NCI-H2029 (cell line): ENCODE data around the gene HSD17B8.
A peak's percentile ranks its signal among the peaks of the same experiment; 100 is the strongest.

ENCODE experiments used
- DNase-seq: peaks from one replicate; lab custom pipeline; 2025; lab: John Stamatoyannopoulos, UW

The HSD17B8 gene

DNA sequence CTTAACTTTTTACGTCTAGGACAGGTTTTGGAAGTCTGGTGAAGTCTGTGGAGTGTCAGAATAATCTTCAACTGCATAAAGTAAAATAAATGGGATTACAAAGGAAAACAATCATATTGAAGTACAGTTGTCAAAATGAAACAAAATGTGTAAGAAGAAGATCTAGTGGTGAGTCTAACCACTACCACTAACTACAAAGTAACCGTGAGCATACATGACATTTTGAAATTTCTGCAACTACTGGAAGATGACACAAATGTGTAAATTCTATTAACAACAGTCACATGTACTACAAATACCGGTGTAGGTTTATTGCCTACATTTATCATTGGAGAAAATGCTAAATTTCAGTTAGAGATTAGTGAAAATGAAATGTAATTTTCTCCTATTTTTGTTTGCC lies 37.5 kb downstream of the HSD17B8 start:
- DNase-seq: no peak

DNA sequence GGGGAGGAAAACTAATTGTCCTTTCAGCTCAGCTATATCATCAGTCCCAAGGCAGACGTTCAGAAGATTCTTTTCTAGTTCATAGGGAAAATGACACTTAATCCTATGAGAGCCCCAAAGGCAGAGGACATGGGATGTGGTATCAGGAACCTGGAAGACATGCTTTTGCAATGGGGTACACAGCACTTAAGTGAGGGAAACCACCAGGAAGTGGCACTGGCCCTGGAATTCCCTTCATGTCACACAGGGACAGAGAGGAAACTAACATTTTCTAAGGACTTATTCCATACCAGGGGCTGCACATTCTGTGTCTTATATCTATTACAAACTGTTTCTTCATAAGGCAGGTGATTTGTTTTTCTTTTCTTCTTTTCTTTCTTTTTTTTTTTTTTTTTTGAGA lies 39.0 kb downstream of the HSD17B8 start:
- DNase-seq: no peak

DNA sequence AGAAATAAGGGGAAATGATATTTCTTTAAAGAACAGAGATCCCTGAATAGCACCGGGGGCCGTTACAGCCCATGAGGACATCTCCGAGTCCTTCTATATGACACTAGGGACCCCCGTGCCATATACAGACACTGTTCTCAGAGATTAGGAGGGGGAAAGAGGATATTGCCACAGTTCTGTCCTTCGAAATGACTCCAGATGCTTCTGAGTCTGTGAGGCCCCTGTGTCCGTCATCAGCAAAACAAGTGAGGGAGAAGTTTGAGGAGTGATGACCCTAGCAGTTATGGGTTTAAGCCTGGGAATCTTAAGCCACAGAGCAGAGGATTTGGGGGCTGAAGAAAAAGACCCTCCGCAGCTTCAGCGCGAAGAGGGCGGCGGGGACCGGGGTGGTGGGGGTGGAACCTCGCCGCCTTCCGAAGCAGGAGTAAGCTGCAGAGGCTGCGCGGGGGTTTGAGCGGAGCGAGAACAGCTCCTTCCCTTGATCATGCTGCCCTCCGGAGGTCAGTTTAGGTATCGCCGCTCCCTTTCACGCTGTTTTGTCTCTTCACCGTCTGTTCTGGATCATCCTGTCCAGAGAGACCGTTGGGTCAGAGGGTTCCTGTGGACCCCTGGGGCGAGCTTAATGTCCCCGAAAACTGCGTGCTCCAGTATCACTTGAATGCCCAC lies 43.7 kb downstream of the HSD17B8 start:
- peak; percentile 74 for DNase-seq

DNA sequence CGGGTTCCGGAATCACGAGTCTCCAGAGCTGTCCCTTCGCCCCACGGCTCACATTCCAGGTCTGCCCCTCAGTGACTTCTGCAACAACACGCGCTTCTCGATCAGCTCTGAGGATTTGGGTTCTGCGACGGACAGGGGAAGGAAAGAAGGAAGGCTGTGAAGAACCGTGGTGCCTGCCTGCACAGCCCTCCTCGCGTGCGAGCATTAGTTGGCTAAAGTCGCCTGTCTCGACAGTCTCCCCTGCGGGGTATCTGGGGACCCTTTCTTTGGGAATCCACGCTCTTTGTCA lies 44.1 kb downstream of the HSD17B8 start:
- DNase-seq: no peak

DNA sequence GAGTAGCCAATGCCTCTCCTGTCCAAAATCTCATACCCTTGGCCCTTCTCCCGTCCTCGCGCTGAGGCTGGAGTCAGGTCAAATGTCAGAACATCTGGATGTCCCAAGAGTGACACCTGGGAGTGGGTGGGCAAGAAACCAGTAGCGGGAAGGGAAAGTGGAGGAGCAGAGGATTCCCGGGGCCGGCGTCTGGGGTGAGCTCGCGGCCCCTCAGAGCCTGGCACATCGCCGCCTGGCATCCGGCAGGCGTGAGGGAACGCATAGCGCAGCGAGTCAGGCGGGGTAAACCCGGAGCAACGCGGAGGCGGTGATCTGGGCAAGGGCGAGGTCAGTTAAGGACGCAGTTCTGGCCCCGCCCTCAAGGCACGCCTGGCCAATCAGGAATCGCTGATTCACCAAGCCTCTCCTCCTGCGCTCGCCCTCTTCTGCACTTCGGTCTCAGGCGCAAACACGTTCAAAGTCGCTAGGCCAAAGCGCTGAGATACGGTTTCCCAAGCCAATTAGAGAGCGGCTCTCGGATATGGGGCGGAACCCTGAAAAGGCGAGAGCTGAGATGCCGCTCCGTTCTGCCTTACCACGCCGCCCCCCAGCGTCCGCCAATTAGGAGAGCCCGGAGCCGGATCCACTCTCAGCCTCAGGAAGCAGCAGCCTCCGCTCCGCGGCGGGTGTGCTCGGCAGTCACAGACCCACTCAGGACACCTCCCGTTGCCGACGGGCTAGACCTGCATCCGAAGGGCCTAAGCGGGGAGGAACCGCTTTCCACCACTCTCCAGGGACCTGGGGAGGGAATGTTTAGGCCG lies 44.7 kb downstream of the HSD17B8 start:
- DNase-seq: peak; percentile 97

DNA sequence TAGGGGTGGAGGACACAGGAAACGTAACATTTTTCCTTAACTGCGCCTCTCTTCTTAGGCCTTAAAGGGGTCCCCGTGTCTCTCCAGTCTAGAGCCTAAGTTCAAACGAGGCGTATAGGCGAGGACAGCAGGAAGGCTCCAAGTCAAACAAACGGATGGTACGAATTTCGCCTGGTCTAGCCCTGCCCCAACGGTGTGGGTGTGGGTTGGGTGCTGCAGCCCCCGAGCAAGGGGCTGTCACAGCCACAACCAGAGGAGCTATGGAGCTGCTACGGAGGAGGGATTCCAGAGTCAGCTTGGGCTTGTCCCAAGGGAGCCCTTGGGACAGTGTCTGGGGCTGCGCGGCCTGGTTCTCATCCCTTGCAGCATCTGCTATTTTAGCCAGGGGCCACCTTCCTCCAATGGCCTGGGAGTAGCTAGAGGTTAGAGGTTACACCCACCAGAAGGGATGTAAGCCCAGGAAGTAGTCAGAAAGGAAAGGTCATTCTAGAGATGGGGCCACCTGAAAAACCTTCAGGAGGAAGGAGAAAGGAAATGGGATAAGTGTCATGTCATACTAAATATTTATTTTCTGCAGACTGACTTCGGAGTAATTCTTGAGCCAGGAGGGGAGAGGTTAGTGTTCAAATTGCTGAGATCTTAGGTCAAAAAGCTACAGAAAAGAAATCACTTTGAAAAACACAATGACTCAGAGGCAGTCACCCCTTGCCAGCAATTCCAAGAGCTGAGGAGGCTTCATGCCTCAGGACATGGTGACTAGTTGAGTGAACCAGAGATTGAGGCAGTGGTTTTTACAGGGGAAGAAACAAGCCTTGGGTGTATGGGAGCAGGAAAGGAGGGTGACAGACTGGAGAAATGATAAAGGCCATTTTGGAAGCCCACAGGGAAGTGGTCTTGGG lies 45.5 kb downstream of the HSD17B8 start:
- DNase-seq: no peak

DNA sequence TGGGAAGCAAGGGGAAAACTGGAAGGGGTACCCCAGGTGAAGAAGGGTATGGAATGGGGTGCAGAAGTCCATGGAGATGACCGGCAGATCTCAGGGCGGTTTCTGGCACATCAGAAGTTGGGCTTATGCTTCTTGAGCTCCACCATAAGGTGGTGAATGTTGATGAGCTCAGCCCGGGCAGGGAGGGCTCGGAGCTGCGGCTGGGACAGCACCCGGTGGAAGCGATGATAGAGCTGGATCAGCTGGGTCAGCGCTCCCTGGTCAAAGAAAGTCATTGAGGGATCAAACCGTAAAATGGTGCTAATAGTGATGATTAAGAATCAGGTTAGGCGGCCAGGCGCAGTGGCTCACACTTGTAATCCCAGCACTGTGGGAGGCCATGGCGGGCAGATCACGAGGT lies 46.3 kb downstream of the HSD17B8 start:
- DNase-seq: no peak

DNA sequence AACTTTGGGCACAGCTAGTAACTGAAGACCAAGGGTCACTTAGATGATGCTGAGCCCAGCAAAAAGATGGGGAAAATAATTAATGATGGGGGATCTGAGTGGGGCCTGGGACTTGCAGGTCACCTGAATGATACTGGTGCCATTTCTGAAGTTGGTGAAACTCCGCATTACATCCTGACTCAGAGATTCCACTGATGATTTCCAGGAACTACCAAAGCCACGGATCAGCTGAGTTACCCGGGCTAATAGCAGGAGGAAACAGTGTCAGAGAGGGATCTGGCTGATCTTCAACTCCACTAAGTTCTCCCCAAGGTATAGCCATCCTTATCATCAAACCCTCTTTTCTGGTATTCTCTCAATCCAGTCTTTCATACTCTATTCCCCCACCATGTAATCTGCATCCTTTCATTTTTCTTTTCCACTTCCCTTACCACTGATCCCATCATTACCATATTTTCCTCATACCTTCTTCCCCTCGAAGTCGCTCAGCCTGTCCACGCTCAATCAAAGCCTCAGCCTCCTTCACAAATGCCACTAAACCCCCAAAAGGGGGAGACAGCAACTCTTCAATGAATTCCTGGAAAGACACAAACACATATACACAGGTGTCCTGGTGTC lies 47.0 kb downstream of the HSD17B8 start:
- DNase-seq: no peak

DNA sequence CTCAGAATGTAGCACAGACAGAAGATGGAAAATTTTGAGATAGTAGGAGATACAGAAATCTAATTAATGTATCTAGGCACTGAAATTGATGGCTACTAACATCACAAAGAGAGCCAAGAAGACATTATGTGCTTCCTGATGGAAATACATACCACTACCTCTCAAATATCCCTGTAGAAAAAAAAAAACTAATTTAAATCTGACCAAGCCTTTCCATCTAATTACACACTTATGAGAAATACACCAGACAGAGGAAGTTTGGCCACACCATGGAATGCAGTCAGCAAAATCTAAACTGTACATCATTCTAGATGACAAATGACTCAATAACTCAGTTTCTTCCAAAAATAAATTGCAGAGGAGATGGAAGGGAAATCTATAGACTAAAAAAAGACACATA lies 48.3 kb downstream of the HSD17B8 start:
- DNase-seq: no peak

DNA sequence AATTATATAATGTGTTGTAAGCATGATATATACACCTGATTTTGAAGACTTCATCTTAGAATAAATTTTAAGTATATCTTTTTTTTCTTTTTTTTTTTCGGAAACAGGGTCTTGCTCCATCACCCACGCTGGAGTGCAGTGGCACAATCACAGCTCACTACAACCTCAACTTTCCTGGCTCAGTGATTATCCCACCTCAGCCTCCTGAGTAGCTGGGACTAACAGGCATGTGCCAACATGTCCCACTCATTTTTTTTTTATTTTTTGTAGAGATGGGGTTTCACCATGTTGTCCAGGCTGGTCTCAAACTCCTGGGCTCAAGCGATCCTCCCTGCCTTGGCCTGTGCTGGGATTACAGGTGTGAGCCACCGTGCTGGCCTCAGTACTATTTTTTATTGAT lies 50.1 kb downstream of the HSD17B8 start:
- DNase-seq: no peak
